Immature natural killer cell (primary cell): ENCODE measurements around the gene PELI2. TPM values are rescaled to one million over a fixed set of nuclear protein-coding genes. Genes with fewer than 3 reads are reported as not detected.
A peak's percentile ranks its signal among the peaks of the same experiment; 100 is the strongest.

Experiments used
- DNase-seq, 3 donors: peaks; one replicate each; pipeline ENCODE4 v3.0.0; 2022; ENCODE audit warnings: mixed read lengths in 1 of 3
- H3K27ac Mint-ChIP-seq, 6 donors: one replicate each; pipeline ENCODE4 v1.8.0; 2020; ENCODE audit warnings: mixed read lengths in 6 of 6, mild to moderate bottlenecking in 5 of 6, inconsistent platforms in 4 of 6, moderate library complexity in 3 of 6
- H3K27me3 Mint-ChIP-seq, 3 donors: one replicate each; pipeline ENCODE4 v1.8.0; 2020 to 2021; ENCODE audit warnings: low read depth in 3 of 3, mild to moderate bottlenecking in 3 of 3, mixed read lengths in 3 of 3, moderate library complexity in 3 of 3, inconsistent platforms in 1 of 3
- H3K36me3 Mint-ChIP-seq, 3 donors: one replicate each; pipeline ENCODE4 v1.8.0; 2020; ENCODE audit warnings: mixed read lengths in 3 of 3, inconsistent platforms in 2 of 3, mild to moderate bottlenecking in 2 of 3
- H3K4me1 Mint-ChIP-seq, 2 donors: one replicate each; pipeline ENCODE4 v1.8.0; 2020; ENCODE audit warnings: inconsistent platforms in 2 of 2, mild to moderate bottlenecking in 2 of 2, mixed read lengths in 2 of 2, moderate library complexity in 1 of 2
- H3K4me3 Mint-ChIP-seq, 5 donors: one replicate each; pipeline ENCODE4 v1.8.0; 2020; ENCODE audit warnings: mild to moderate bottlenecking in 5 of 5, mixed read lengths in 5 of 5, inconsistent platforms in 3 of 5, moderate library complexity in 3 of 5
- H3K9me3 Mint-ChIP-seq, 6 donors: one replicate each; pipeline ENCODE4 v1.8.0; 2020; ENCODE audit warnings: mild to moderate bottlenecking in 6 of 6, mixed read lengths in 6 of 6, inconsistent platforms in 4 of 6, moderate library complexity in 3 of 6
- polyA plus RNA-seq, 3 donors: library from polyadenylated mRNA; unstranded; fragments of 300-500 nt; fragmentation: Illumina TruSeq; gene quantifications; one replicate each; pipeline ENCODE4 v1.2.3, GENCODE V29; 2021

PELI2 gene
- polyA plus RNA-seq, 3 donors from 2014 or later = 2.6 to 3.7 (median 2.7) TPM

GRCh38 chr14:56276108-56276507, 157.9 kb downstream of the PELI2 start:
- no peak for DNase-seq
- Mint-ChIP-seq H3K27me3 (peaks cover 0 to 4% (median 0%) of the 10 kb centered on the region in 3 donors), H3K9me3 (no peaks in the 10 kb centered on the region), H3K4me3 (no peak overlapping the region), H3K36me3 (no peaks in the 10 kb centered on the region), H3K27ac (no peak overlapping the region), H3K4me1 (no peaks in the 10 kb centered on the region)

- no peaks in the 10 kb centered on the region for H3K9me3 Mint-ChIP-seq
- no peaks in the 10 kb centered on the region for H3K36me3 Mint-ChIP-seq
- DNase-seq = no peak
- peaks cover 0 to 4% (median 0%) of the 10 kb centered on the region in 3 donors for H3K27me3 Mint-ChIP-seq
- H3K27ac Mint-ChIP-seq = no peak overlapping the region
- no peak overlapping the region for H3K4me3 Mint-ChIP-seq
- no peaks in the 10 kb centered on the region for H3K4me1 Mint-ChIP-seq
Observed at GRCh38 chr14:56278383-56278782, 160.2 kb downstream of the PELI2 start.

- H3K4me3 Mint-ChIP-seq = no peak overlapping the region
- H3K36me3 Mint-ChIP-seq = no peaks in the 10 kb centered on the region
- peaks cover 0 to 4% (median 0%) of the 10 kb centered on the region in 3 donors for H3K27me3 Mint-ChIP-seq
- no peak for DNase-seq
- H3K27ac Mint-ChIP-seq = no peak overlapping the region
- H3K4me1 Mint-ChIP-seq = no peaks in the 10 kb centered on the region
- no peaks in the 10 kb centered on the region for H3K9me3 Mint-ChIP-seq
Observed at GRCh38 chr14:56280843-56281242, 162.6 kb downstream of the PELI2 start.

GRCh38 chr14:56282179-56282578, 164.0 kb downstream of the PELI2 start:
- H3K9me3 Mint-ChIP-seq = no peaks in the 10 kb centered on the region
- H3K4me3 Mint-ChIP-seq = no peak overlapping the region
- H3K36me3 Mint-ChIP-seq = no peaks in the 10 kb centered on the region
- H3K4me1 Mint-ChIP-seq = no peaks in the 10 kb centered on the region
- H3K27me3 Mint-ChIP-seq = peaks cover 0 to 4% (median 0%) of the 10 kb centered on the region in 3 donors
- no peak for DNase-seq
- H3K27ac Mint-ChIP-seq = no peak overlapping the region

GRCh38 chr14:56284641-56285040, 166.4 kb downstream of the PELI2 start:
- Mint-ChIP-seq H3K36me3 (peaks cover under 1 to 14% (median 4%) of the 10 kb centered on the region in 3 donors), H3K4me3 (no peak overlapping the region), H3K9me3 (no peaks in the 10 kb centered on the region), H3K4me1 (no peaks in the 10 kb centered on the region), H3K27ac (no peak overlapping the region), H3K27me3 (peaks cover 0 to 4% (median 0%) of the 10 kb centered on the region in 3 donors)
- DNase-seq = no peak

- no peak overlapping the region for H3K4me3 Mint-ChIP-seq
- no peak overlapping the region for H3K27ac Mint-ChIP-seq
- H3K4me1 Mint-ChIP-seq = no peaks in the 10 kb centered on the region
- no peaks in the 10 kb centered on the region for H3K9me3 Mint-ChIP-seq
- DNase-seq = no peak
- peaks cover 12 to 30% (median 17%) of the 10 kb centered on the region in 3 donors for H3K36me3 Mint-ChIP-seq
- no peaks in the 10 kb centered on the region for H3K27me3 Mint-ChIP-seq
Observed at GRCh38 chr14:56289155-56289554, 170.9 kb downstream of the PELI2 start.

- Mint-ChIP-seq H3K27me3 (peaks cover 0 to 2% (median 0%) of the 10 kb centered on the region in 3 donors), H3K36me3 (peaks cover 12 to 30% (median 17%) of the 10 kb centered on the region in 3 donors), H3K9me3 (no peaks in the 10 kb centered on the region), H3K27ac (no peak overlapping the region), H3K4me3 (no peak overlapping the region), H3K4me1 (peaks cover 0 to 1% of the 10 kb centered on the region in 2 donors)
- no peak for DNase-seq
Observed at GRCh38 chr14:56290195-56290594, 172.0 kb downstream of the PELI2 start.

GRCh38 chr14:56292970-56293369, 174.8 kb downstream of the PELI2 start:
- Mint-ChIP-seq H3K27me3 (peaks cover 0 to 2% (median 2%) of the 10 kb centered on the region in 3 donors), H3K36me3 (peaks cover 23 to 45% (median 26%) of the 10 kb centered on the region in 3 donors), H3K27ac (no peak overlapping the region), H3K4me3 (no peak overlapping the region), H3K4me1 (peaks cover 0 to 1% of the 10 kb centered on the region in 2 donors), H3K9me3 (no peaks in the 10 kb centered on the region)
- no peak for DNase-seq

GRCh38 chr14:56293506-56293905, 175.3 kb downstream of the PELI2 start:
- Mint-ChIP-seq H3K9me3 (no peaks in the 10 kb centered on the region), H3K4me1 (peaks cover 0 to 1% of the 10 kb centered on the region in 2 donors), H3K27ac (peak overlapping the region in 1 of 6 donors; percentile 12), H3K36me3 (peaks cover 24 to 41% (median 26%) of the 10 kb centered on the region in 3 donors), H3K27me3 (peaks cover 0 to 2% (median 2%) of the 10 kb centered on the region in 3 donors), H3K4me3 (no peak overlapping the region)
- no peak for DNase-seq

- peaks cover 24 to 37% (median 26%) of the 10 kb centered on the region in 3 donors for H3K36me3 Mint-ChIP-seq
- peaks cover 0 to 2% (median 2%) of the 10 kb centered on the region in 3 donors for H3K27me3 Mint-ChIP-seq
- no peak overlapping the region for H3K4me3 Mint-ChIP-seq
- no peak for DNase-seq
- H3K27ac Mint-ChIP-seq = no peak overlapping the region
- no peaks in the 10 kb centered on the region for H3K9me3 Mint-ChIP-seq
- peaks cover 0 to 1% of the 10 kb centered on the region in 2 donors for H3K4me1 Mint-ChIP-seq
Observed at GRCh38 chr14:56294128-56294527, 175.9 kb downstream of the PELI2 start.

GRCh38 chr14:56295743-56296142, 177.5 kb downstream of the PELI2 start:
- H3K27ac Mint-ChIP-seq = no peak overlapping the region
- H3K36me3 Mint-ChIP-seq = peaks cover 16 to 24% (median 23%) of the 10 kb centered on the region in 3 donors
- no peak overlapping the region for H3K4me3 Mint-ChIP-seq
- no peaks in the 10 kb centered on the region for H3K9me3 Mint-ChIP-seq
- H3K27me3 Mint-ChIP-seq = peaks cover 0 to 2% (median 2%) of the 10 kb centered on the region in 3 donors
- peaks cover 0 to 1% of the 10 kb centered on the region in 2 donors for H3K4me1 Mint-ChIP-seq
- no peak for DNase-seq

GRCh38 chr14:56297449-56297848, 179.2 kb downstream of the PELI2 start:
- Mint-ChIP-seq H3K36me3 (peaks cover 10 to 19% (median 17%) of the 10 kb centered on the region in 3 donors), H3K27me3 (peaks cover 0 to 2% (median 2%) of the 10 kb centered on the region in 3 donors), H3K27ac (no peak overlapping the region), H3K4me3 (no peak overlapping the region), H3K9me3 (no peaks in the 10 kb centered on the region), H3K4me1 (peaks cover 0 to 1% of the 10 kb centered on the region in 2 donors)
- DNase-seq = no peak

GRCh38 chr14:56299306-56299984, 181.2 kb downstream of the PELI2 start:
- DNase-seq = no peak
- H3K4me1 Mint-ChIP-seq = peaks cover 0 to 1% of the 10 kb centered on the region in 2 donors
- H3K36me3 Mint-ChIP-seq = peaks cover 10 to 19% (median 17%) of the 10 kb centered on the region in 3 donors
- peaks cover 0 to 2% (median 2%) of the 10 kb centered on the region in 3 donors for H3K27me3 Mint-ChIP-seq
- H3K4me3 Mint-ChIP-seq = no peak overlapping the region
- H3K9me3 Mint-ChIP-seq = no peaks in the 10 kb centered on the region
- no peak overlapping the region for H3K27ac Mint-ChIP-seq

GRCh38 chr14:56300495-56300894, 182.3 kb downstream of the PELI2 start:
- no peak for DNase-seq
- Mint-ChIP-seq H3K27ac (no peak overlapping the region), H3K4me1 (no peaks in the 10 kb centered on the region), H3K27me3 (peaks cover 0 to 2% (median 0%) of the 10 kb centered on the region in 3 donors), H3K36me3 (peaks cover 10 to 19% (median 17%) of the 10 kb centered on the region in 3 donors), H3K9me3 (no peaks in the 10 kb centered on the region), H3K4me3 (no peak overlapping the region)
